ENCODE data around the gene NEK4. TPM values are rescaled to one million over a fixed set of nuclear protein-coding genes. Genes with fewer than 3 reads are reported as not detected.
A peak's percentile ranks its signal among the peaks of the same experiment; 100 is the strongest.

Gene NEK4
- total and polyA plus RNA-seq, 2 of the 13 experiments (the other 11 are each of a cell fraction or from before 2014, with no cell fraction given), result 16.5 to 38.0 TPM

- TF ChIP-seq LRRFIP1 (CRISPR knock-in tag; conservative IDR thresholded peaks at IDR 0.05) (no peak), AGO1 (IDR thresholded peaks at IDR 0.05; ENCODE audit: low read depth, low read length, poor library complexity, severe bottlenecking) (no peak), IKZF4 (CRISPR knock-in tag; IDR thresholded peaks at IDR 0.05; ENCODE audit: borderline replicate concordance, low read depth, not compliant biosample characterization) (peak; percentile 43), NFE2 (CRISPR knock-in tag; IDR thresholded peaks at IDR 0.05) (no peak), FOXA3 (CRISPR knock-in tag; IDR thresholded peaks at IDR 0.05) (peak; percentile 35; the same call in 1 of the 2 replicates), ZFP37 (CRISPR knock-in tag; IDR thresholded peaks at IDR 0.05; ENCODE audit: borderline replicate concordance) (peak; percentile 8; the same call in 1 of the 2 replicates), ARID5B (CRISPR knock-in tag; IDR thresholded peaks at IDR 0.05) (peak; percentile 66; the same call in 1 of the 2 replicates), ZNF710 (CRISPR knock-in tag; IDR thresholded peaks at IDR 0.05; ENCODE audit: borderline replicate concordance) (peak; percentile 94; the same call in 1 of the 2 replicates), EEA1 (CRISPR knock-in tag; IDR thresholded peaks at IDR 0.05; ENCODE audit: borderline replicate concordance) (no peak), CREB3 (CRISPR knock-in tag; IDR thresholded peaks at IDR 0.05) (peak; percentile 0; the same call in 1 of the 2 replicates), MED1 (CRISPR knock-in tag; IDR thresholded peaks at IDR 0.05) (peak; percentile 62; the same call in 1 of the 2 replicates), MBNL3 (CRISPR knock-in tag; conservative IDR thresholded peaks at IDR 0.05) (no peak), MYPOP (CRISPR knock-in tag; IDR thresholded peaks at IDR 0.05) (no peak), ZNF350 (CRISPR knock-in tag; IDR thresholded peaks at IDR 0.05; ENCODE audit: borderline replicate concordance, low read depth) (peak; percentile 51; the same call in 1 of the 2 replicates), ZNF367 (CRISPR knock-in tag; IDR thresholded peaks at IDR 0.05; ENCODE audit: borderline replicate concordance) (no peak), HNRNPH1 (optimal IDR thresholded peaks at IDR 0.05; ENCODE audit: low read depth, low read length) (no peak), ZNF598 (CRISPR knock-in tag; IDR thresholded peaks at IDR 0.05; ENCODE audit: borderline replicate concordance) (peak; percentile 80)
These were observed at the start of gene NEK4 (continued) for GRCh38 chr3:52770496-52771333.

Measured in HepG2 (cell line).